WTC11 (cell line): ENCODE measurements around the gene MRFAP1. TPM values are rescaled to one million over a fixed set of nuclear protein-coding genes. Genes with fewer than 3 reads are reported as not detected.

Experiments
- ATAC-seq: fragments of 200-7000 bp; cut with Tn5 transposase; 2 replicates; pipeline ENCODE4 v1.10.0; 2021; ENCODE audit warnings: mild to moderate bottlenecking, moderate library complexity
- CTCF ChIA-PET: fragments of 300-600 bp; sonication (Branson Sonifier 250); formaldehyde crosslinking; loops from one replicate; lab custom pipeline; 2021; ENCODE audit warnings: antibody characterized with exemption; lab: Charles Lee
- POLR2A ChIA-PET: fragments of 350-600 bp; sonication (Branson Sonifier 250); formaldehyde crosslinking; loops from one replicate; lab custom pipeline; 2021; ENCODE audit warnings: antibody characterized with exemption; lab: Charles Lee
- DNase-seq: peaks from one replicate; pipeline ENCODE4 v3.0.0; 2021; ENCODE audit warnings: low spot score
- H3K27ac Mint-ChIP-seq: 2 replicates; pipeline ENCODE4 v1.8.0; 2021; ENCODE audit warnings: mixed read lengths
- H3K27me3 Mint-ChIP-seq: 2 replicates; pipeline ENCODE4 v1.8.0; 2021; ENCODE audit warnings: low read depth, mild to moderate bottlenecking, moderate library complexity, mixed read lengths
- H3K36me3 Mint-ChIP-seq: 2 replicates; pipeline ENCODE4 v1.8.0; 2021; ENCODE audit warnings: mixed read lengths
- H3K4me1 Mint-ChIP-seq: 2 replicates; pipeline ENCODE4 v1.8.0; 2022; ENCODE audit warnings: mixed read lengths
- H3K4me3 Mint-ChIP-seq: 2 replicates; pipeline ENCODE4 v1.8.0; 2021; ENCODE audit warnings: mild to moderate bottlenecking, moderate library complexity, mixed read lengths
- H3K9me3 Mint-ChIP-seq: 2 replicates; pipeline ENCODE4 v1.8.0; 2021; ENCODE audit warnings: mixed read lengths
- ARID4B ChIP-seq: sonication (generic); formaldehyde crosslinking; IDR thresholded peaks from 2 replicates; pipeline ENCODE4 v1.8.0; 2023; ENCODE audit warnings: missing genetic modification reagents, mild to moderate bottlenecking, borderline replicate concordance
- CBFB ChIP-seq: sonication (generic); formaldehyde crosslinking; IDR thresholded peaks from 2 replicates; pipeline ENCODE4 v1.8.1; 2022; ENCODE audit warnings: mild to moderate bottlenecking, low read depth, missing genetic modification reagents
- E2F5 ChIP-seq: sonication (generic); formaldehyde crosslinking; IDR thresholded peaks from 2 replicates; pipeline ENCODE4 v1.8.1; 2022; ENCODE audit warnings: mild to moderate bottlenecking, moderate library complexity, missing genetic modification reagents
- ELF4 ChIP-seq: sonication (generic); formaldehyde crosslinking; IDR thresholded peaks from 2 replicates; pipeline ENCODE4 v1.8.1; 2022; ENCODE audit warnings: low read depth, mild to moderate bottlenecking, moderate library complexity, missing genetic modification reagents
- ERG ChIP-seq: fragments of 250-450 bp; sonication (Bioruptor Pico); IDR thresholded peaks from 2 replicates; pipeline ENCODE4 v1.8.0; 2021; ENCODE audit warnings: mild to moderate bottlenecking
- ESRRA ChIP-seq: sonication (generic); formaldehyde crosslinking; IDR thresholded peaks from 2 replicates; pipeline ENCODE4 v1.8.1; 2022; ENCODE audit warnings: mild to moderate bottlenecking, missing genetic modification reagents, borderline replicate concordance
- NR1H2 ChIP-seq: sonication (generic); formaldehyde crosslinking; IDR thresholded peaks from 2 replicates; pipeline ENCODE4 v1.9.0; 2021; ENCODE audit warnings: mild to moderate bottlenecking, moderate library complexity, missing genetic modification reagents
- SMAD3 ChIP-seq: sonication (generic); formaldehyde crosslinking; IDR thresholded peaks from 2 replicates; pipeline ENCODE4 v1.8.0; 2022; ENCODE audit warnings: missing genetic modification reagents, mild to moderate bottlenecking, borderline replicate concordance
- SOX15 ChIP-seq: fragments of 250-450 bp; sonication (Bioruptor Pico); IDR thresholded peaks from 2 replicates; pipeline ENCODE4 v1.9.0; 2021; ENCODE audit warnings: mild to moderate bottlenecking
- SP1 ChIP-seq: sonication (generic); formaldehyde crosslinking; conservative IDR thresholded peaks from 2 replicates; pipeline ENCODE4 v1.8.1; 2022; ENCODE audit warnings: missing genetic modification reagents
- STAT6 ChIP-seq: sonication (generic); formaldehyde crosslinking; conservative IDR thresholded peaks from 2 replicates; pipeline ENCODE4 v1.8.1; 2023; ENCODE audit warnings: mild to moderate bottlenecking, low read depth, missing genetic modification reagents, moderate library complexity
- ZBTB21 ChIP-seq: sonication (generic); formaldehyde crosslinking; IDR thresholded peaks from 2 replicates; pipeline ENCODE4 v1.8.1; 2023; ENCODE audit warnings: mild to moderate bottlenecking, missing genetic modification reagents, borderline replicate concordance
- ZMAT4 ChIP-seq: fragments of 250-450 bp; sonication (Bioruptor Pico); IDR thresholded peaks from 2 replicates; pipeline ENCODE4 v1.9.0; 2021; ENCODE audit warnings: mild to moderate bottlenecking
- ZNF138 ChIP-seq: sonication (generic); formaldehyde crosslinking; conservative IDR thresholded peaks from 2 replicates; pipeline ENCODE4 v1.8.1; 2022; ENCODE audit warnings: mild to moderate bottlenecking, moderate library complexity, missing genetic modification reagents
- ZNF281 ChIP-seq: sonication (generic); formaldehyde crosslinking; IDR thresholded peaks from 2 replicates; pipeline ENCODE4 v1.8.0; 2023; ENCODE audit warnings: mild to moderate bottlenecking, missing genetic modification reagents
- ZNF317 ChIP-seq: sonication (generic); formaldehyde crosslinking; IDR thresholded peaks from 2 replicates; pipeline ENCODE4 v1.8.1; 2023; ENCODE audit warnings: low read depth, mild to moderate bottlenecking, moderate library complexity, missing genetic modification reagents, borderline replicate concordance
- ZNF512 ChIP-seq: sonication (generic); formaldehyde crosslinking; IDR thresholded peaks from 2 replicates; pipeline ENCODE4 v1.8.1; 2022; ENCODE audit warnings: missing genetic modification reagents, borderline replicate concordance
- ZSCAN18 ChIP-seq: fragments of 250-450 bp; sonication (Bioruptor Pico); IDR thresholded peaks from 2 replicates; pipeline ENCODE4 v2.1.2; 2022; ENCODE audit warnings: mild to moderate bottlenecking, moderate library complexity
- total RNA-seq: library from RNA; stranded (reverse); gene quantifications from 3 replicates; pipeline ENCODE4 v1.2.3, GENCODE V29; 2021

MRFAP1 gene
- total RNA-seq, 1 experiment from 2014 or later = 319 TPM

GRCh38 chr4:6659897-6660296 is 19.4 kb downstream of the MRFAP1 start (continued):
- TF ChIP-seq ZSCAN18 (CRISPR knock-in tag) (no peak), ZNF138 (CRISPR knock-in tag) (no peak), ARID4B (no peak)

- ChIA-PET CTCF (no interaction called here), POLR2A (no interaction called here)
- H3K4me3 Mint-ChIP-seq = no peak overlapping the region
- H3K27ac Mint-ChIP-seq = no peak overlapping the region
- TF ChIP-seq CBFB (CRISPR knock-in tag) = no peak
- no peak for TF ChIP-seq STAT6
- no peak for TF ChIP-seq ZNF317 (CRISPR knock-in tag)
- no peak for TF ChIP-seq ZBTB21
- TF ChIP-seq ESRRA = no peak
- no peak for TF ChIP-seq ZNF281 (CRISPR knock-in tag)
- no peak for TF ChIP-seq NR1H2 (CRISPR knock-in tag)
- no peaks in the 10 kb centered on the region for H3K36me3 Mint-ChIP-seq
- ATAC-seq (no peak), DNase-seq (no peak)
- H3K9me3 Mint-ChIP-seq = no peaks in the 10 kb centered on the region
- H3K27me3 Mint-ChIP-seq = peaks cover 61% of the 10 kb centered on the region
- peaks cover 2% of the 10 kb centered on the region; the same call in 1 of the 2 replicates for H3K4me1 Mint-ChIP-seq
Measured at GRCh38 chr4:6660430-6660829, 19.9 kb downstream of the MRFAP1 start.

- DNase-seq (no peak), ATAC-seq (no peak)
- Mint-ChIP-seq H3K36me3 (no peaks in the 10 kb centered on the region), H3K27me3 (peaks cover 62% of the 10 kb centered on the region), H3K4me3 (no peak overlapping the region), H3K9me3 (no peaks in the 10 kb centered on the region), H3K27ac (no peak overlapping the region), H3K4me1 (peaks cover 2% of the 10 kb centered on the region; the same call in 1 of the 2 replicates)
- ChIA-PET POLR2A (interaction anchor here (1.0 kb wide), 1 partner anchor 11 kb away, joined by 5 read pairs; no protein-coding TSS in a partner anchor), CTCF (interaction anchor here (2.3 to 3.4 kb wide), 3 partner anchors 11 to 39 kb away, joined by 13 to 56 read pairs (median 17); a partner anchor contains a TSS)
- TF ChIP-seq SOX15 (no peak), E2F5 (CRISPR knock-in tag) (no peak), SMAD3 (CRISPR knock-in tag) (no peak), ZNF512 (CRISPR knock-in tag) (no peak), ZMAT4 (CRISPR knock-in tag) (no peak), ERG (CRISPR knock-in tag) (no peak), ELF4 (no peak), SP1 (CRISPR knock-in tag) (no peak)
Measured at GRCh38 chr4:6662591-6662990, 22.1 kb downstream of the MRFAP1 start.
